ENCODE measurements around the gene BIRC3. TPM values are rescaled to one million over a fixed set of nuclear protein-coding genes. Genes with fewer than 3 reads are reported as not detected.
"Not testable (repeated sequence)": the region's sequence is repeated elsewhere in the genome, so short reads cannot be mapped to it uniquely, and the experiment has no call there.

Gene BIRC3
- total RNA-seq, 3 donors from 2014 or later, result 26.1 to 116 (median 45.4) TPM

DNA sequence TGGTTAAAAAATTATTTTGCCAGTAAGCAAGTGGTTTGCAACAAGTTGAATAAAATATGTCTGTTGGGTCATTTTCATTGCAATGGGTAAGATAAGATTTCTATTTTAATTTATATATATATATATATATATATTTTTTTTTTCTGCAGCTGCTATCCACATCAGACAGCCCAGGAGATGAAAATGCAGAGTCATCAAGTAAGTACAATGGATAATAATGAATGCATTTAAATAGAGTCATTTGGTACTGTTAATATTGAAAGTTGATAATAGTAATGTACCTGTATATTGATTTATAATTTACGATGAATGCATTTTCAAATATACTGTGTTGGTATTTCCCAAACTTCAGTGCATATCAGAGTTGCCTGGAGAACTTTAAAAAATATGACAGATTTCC is 11.5 kb downstream of the BIRC3 start:
- Histone ChIP-seq H3K4me1 (ENCODE audit: low read depth) (no peaks in the 10 kb centered on the region), H3K36me3 (ENCODE audit: low read depth) (no peaks in the 10 kb centered on the region), H3K4me3 (no peak overlapping the region), H3K9me3 (no peaks in the 10 kb centered on the region)
- intact Hi-C loops (cut with DNase I, micrococcal nuclease), result no loop called here
- TF ChIP-seq CTCF (IDR thresholded peaks at IDR 0.05), result no peak
- ATAC-seq (no peak), DNase-seq (no peak)

GRCh38 chr11:102330231-102330630 is 12.9 kb downstream of the BIRC3 start:
- Histone ChIP-seq H3K4me1 (ENCODE audit: low read depth) (no peaks in the 10 kb centered on the region), H3K36me3 (ENCODE audit: low read depth) (no peaks in the 10 kb centered on the region), H3K4me3 (no peak overlapping the region), H3K9me3 (no peaks in the 10 kb centered on the region)
- DNase-seq (no peak), ATAC-seq (no peak)
- TF ChIP-seq CTCF (IDR thresholded peaks at IDR 0.05), result no peak
- intact Hi-C loops (cut with DNase I, micrococcal nuclease), result no loop called here

DNA sequence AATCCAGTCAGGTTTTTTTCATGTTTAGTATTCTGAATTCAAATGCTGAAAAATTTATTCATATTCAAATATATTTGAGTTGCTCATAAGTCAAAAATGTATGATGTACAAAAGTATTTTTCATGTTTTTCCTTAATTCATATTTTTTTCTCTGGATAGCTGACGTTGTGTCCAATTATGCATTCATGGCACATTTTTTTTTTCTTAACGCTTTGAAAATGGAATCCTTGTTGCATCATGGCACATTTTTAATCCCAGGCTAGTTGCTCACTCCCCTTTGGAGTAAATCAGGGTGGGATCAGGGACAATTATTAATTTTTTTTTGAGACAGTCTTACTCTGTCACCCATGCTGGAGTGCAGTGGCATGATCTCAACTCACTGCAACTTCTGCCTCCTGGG is 14.1 kb downstream of the BIRC3 start:
- no peak for TF ChIP-seq CTCF (IDR thresholded peaks at IDR 0.05)
- intact Hi-C loops (cut with DNase I, micrococcal nuclease), result no loop called here
- Histone ChIP-seq H3K9me3 (no peaks in the 10 kb centered on the region), H3K4me3 (no peak overlapping the region), H3K4me1 (ENCODE audit: low read depth) (no peaks in the 10 kb centered on the region), H3K36me3 (ENCODE audit: low read depth) (no peaks in the 10 kb centered on the region)
- ATAC-seq (no peak), DNase-seq (no peak)

DNA sequence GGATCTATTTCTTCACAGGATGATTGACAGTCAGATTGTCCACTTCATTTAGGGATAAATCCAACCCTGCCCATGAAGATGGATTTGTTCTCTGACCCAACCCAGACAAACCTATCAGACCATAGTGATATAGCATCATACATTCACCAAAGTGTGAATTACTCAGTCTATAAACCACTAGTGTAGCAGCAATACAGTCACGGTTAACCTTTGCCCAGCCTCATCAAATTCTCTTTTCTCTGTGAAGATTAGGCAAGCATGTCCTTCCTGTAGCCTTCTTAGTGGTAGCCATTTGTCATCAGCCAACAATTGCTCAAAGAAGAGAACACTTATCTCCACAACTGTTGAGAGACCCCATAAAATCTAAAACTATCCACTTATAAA is 15.3 kb downstream of the BIRC3 start:
- Histone ChIP-seq H3K4me1 (ENCODE audit: low read depth) (no peaks in the 10 kb centered on the region), H3K36me3 (ENCODE audit: low read depth) (no peaks in the 10 kb centered on the region), H3K4me3 (no peak overlapping the region), H3K9me3 (no peaks in the 10 kb centered on the region)
- intact Hi-C loops (cut with DNase I, micrococcal nuclease), result no loop called here
- DNase-seq (no peak), ATAC-seq (peak; percentile 91)
- no peak for TF ChIP-seq CTCF (IDR thresholded peaks at IDR 0.05)

DNA sequence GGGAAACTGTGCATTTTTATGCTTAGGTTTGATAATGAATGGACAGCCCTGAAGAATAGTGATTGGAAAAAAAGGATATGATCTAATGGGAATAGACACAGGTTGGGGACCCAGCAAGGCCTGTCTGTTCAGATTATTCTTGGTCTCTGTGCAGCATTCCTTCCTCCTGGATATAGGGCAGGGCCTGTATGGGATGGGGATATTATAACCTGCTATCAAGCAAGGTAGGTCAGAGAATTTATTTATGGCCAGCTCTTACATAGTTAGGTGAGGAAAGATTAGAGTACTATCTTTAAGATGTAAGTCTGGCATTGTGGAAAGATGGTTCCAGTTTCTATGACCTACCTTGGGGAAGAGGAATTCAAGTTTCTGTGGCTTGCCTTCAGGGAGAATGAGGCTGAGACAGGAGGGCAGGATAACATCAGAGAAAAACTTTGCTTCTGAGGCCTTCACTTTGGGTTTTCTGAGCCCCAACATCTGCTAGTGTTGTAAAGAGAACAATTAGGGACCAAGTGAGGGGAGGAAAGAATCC is 21.3 kb downstream of the BIRC3 start:
- no peaks in the 10 kb centered on the region for H3K36me3 ChIP-seq (ENCODE audit: low read depth)
- ATAC-seq (no peak), DNase-seq (no peak)
- no peaks in the 10 kb centered on the region for H3K9me3 ChIP-seq
- TF ChIP-seq CTCF (IDR thresholded peaks at IDR 0.05), result no peak
- no peaks in the 10 kb centered on the region for H3K4me1 ChIP-seq (ENCODE audit: low read depth)
- no peak overlapping the region for H3K4me3 ChIP-seq
- intact Hi-C loops (cut with DNase I, micrococcal nuclease), result no loop called here

- DNase-seq; H3K4me3 ChIP-seq; ATAC-seq; H3K9me3 ChIP-seq; H3K4me1 ChIP-seq (ENCODE audit: low read depth); H3K36me3 ChIP-seq (ENCODE audit: low read depth): not testable (repeated sequence)
- intact Hi-C loops (cut with DNase I, micrococcal nuclease), result loop anchor here (5.0 to 10.0 kb wide), 2 partner anchors 153 to 156 kb away; no protein-coding TSS in a partner anchor
Measured at GRCh38 chr11:102341311-102341710, 24.0 kb downstream of the BIRC3 start.

Measured in mucosa of descending colon (tissue), 3 donors.